HCT116 (cell line): ENCODE data around the gene GPC5. TPM values are rescaled to one million over a fixed set of nuclear protein-coding genes. Genes with fewer than 3 reads are reported as not detected.

Experiments used
- ATAC-seq: fragments of 200-7000 bp; cut with Tn5 transposase; 2 replicates; pipeline ENCODE4 v1.9.1; 2020; ENCODE audit warnings: mild to moderate bottlenecking, moderate library complexity
- BruUV-seq: library from RNA; stranded (reverse); fragments of 400-500 nt; replicated peaks from 2 replicates; lab custom pipeline; 2021; lab: Mats Ljungman, UMichigan
- CTCF ChIA-PET: fragments of 300-600 bp; sonication (Branson Sonifier 250); formaldehyde crosslinking; loops from one replicate; lab custom pipeline; 2021; ENCODE audit warnings: antibody characterized with exemption; lab: Charles Lee
- POLR2A ChIA-PET: fragments of 300-600, 350-600 bp; sonication (Branson Sonifier 250); formaldehyde crosslinking; loops from one replicate; lab custom pipeline; 2021; ENCODE audit warnings: antibody characterized with exemption; lab: Charles Lee
- RAD21 ChIA-PET, 2 experiments: fragments of 300-600 bp; sonication (Branson Sonifier 250); formaldehyde crosslinking; loops; one replicate each; lab custom pipeline; 2023; ENCODE audit warnings: low total read pairs in 2 of 2; ENCODE audit not compliant: uncharacterized antibody in 2 of 2, unreplicated experiment in 2 of 2, low non-redundant PET in 1 of 2; lab: Charles Lee
- DNase-seq: peaks from one replicate; pipeline ENCODE4 v3.0.0-alpha.2; 2010; ENCODE audit warnings: low read depth, low spot score
- H2AFZ ChIP-seq: fragments of 200-600 bp; shearing (Covaris generic), sonication (generic); 2 replicates; pipeline ENCODE4 v1.6.1; 2017; ENCODE audit warnings: low read depth, mixed run types, mixed read lengths, antibody characterized with exemption, low read length; ENCODE audit not compliant: poor library complexity, severe bottlenecking
- H3K27ac ChIP-seq: 2 replicates; pipeline ENCODE4 v1.5.1; 2012; ENCODE audit warnings: low read depth, low read length
- H3K27me3 ChIP-seq: fragments of 200-600 bp; sonication (generic); 2 replicates; pipeline ENCODE4 v1.6.1; 2016; ENCODE audit warnings: mixed run types, low read length, mixed read lengths; ENCODE audit not compliant: insufficient read depth
- H3K36me3 ChIP-seq, 2 experiments: fragments of 200-500 bp in 1 of 2; fragments of 200-600 bp in 1 of 2; sonication (Bioruptor generic) in 1 of 2; sonication (generic) in 1 of 2; 2 replicates each; pipeline versions ENCODE4 v1.5.1 to v1.6.1; 2014 to 2016; ENCODE audit warnings: low read length in 2 of 2, inconsistent platforms in 1 of 2, mixed read lengths in 1 of 2, mixed run types in 1 of 2; ENCODE audit not compliant: insufficient read depth in 2 of 2, control insufficient read depth in 1 of 2
- H3K4me1 ChIP-seq, 2 experiments: fragments of 200-600 bp in 1 of 2; sonication (generic) in 1 of 2; 2 replicates each; pipeline versions ENCODE4 v1.5.1 to v1.6.1; 2012 to 2017; ENCODE audit warnings: low read length in 2 of 2, inconsistent platforms in 1 of 2, mild to moderate bottlenecking in 1 of 2, mixed read lengths in 1 of 2, mixed run types in 1 of 2, moderate library complexity in 1 of 2; ENCODE audit not compliant: insufficient read depth in 2 of 2, control insufficient read depth in 1 of 2
- H3K4me2 ChIP-seq: fragments of 200-600 bp; sonication (generic); 2 replicates; pipeline ENCODE4 v1.6.1; 2017; ENCODE audit warnings: mixed run types, low read length, mixed read lengths
- H3K4me3 ChIP-seq, 2 experiments: fragments of 200-600 bp in 1 of 2; sonication (generic) in 1 of 2; replicated peaks in 1 of 2; 2 replicates each; pipeline ENCODE4 v1.5.1; 2011 to 2016; ENCODE audit warnings: low read length in 2 of 2, control low read depth in 1 of 2, low read depth in 1 of 2, mild to moderate bottlenecking in 1 of 2, mixed read lengths in 1 of 2, mixed run types in 1 of 2
- H3K79me2 ChIP-seq: fragments of 200-600 bp; sonication (generic); 2 replicates; pipeline ENCODE4 v1.6.1; 2017; ENCODE audit warnings: mild to moderate bottlenecking, mixed run types, low read length, moderate library complexity, mixed read lengths; ENCODE audit not compliant: insufficient read depth
- H3K9ac ChIP-seq: fragments of 200-600 bp; sonication (generic); 2 replicates; pipeline ENCODE4 v1.6.1; 2016; ENCODE audit warnings: low read length, mixed read lengths
- H3K9me2 ChIP-seq: fragments of 200-600 bp; sonication (generic), shearing (Covaris generic); 2 replicates; pipeline ENCODE4 v1.6.1; 2017; ENCODE audit warnings: mixed run types, mild to moderate bottlenecking, moderate library complexity; ENCODE audit not compliant: insufficient read depth
- H3K9me3 ChIP-seq, 2 experiments: fragments of 200-500 bp in 1 of 2; fragments of 200-600 bp in 1 of 2; sonication (Bioruptor generic) in 1 of 2; sonication (generic) in 1 of 2; 2 replicates each; pipeline ENCODE4 v1.6.1; 2014 to 2017; ENCODE audit warnings: low read length in 2 of 2, mixed read lengths in 2 of 2, inconsistent platforms in 1 of 2, low read depth in 1 of 2, mild to moderate bottlenecking in 1 of 2, mixed run types in 1 of 2, moderate library complexity in 1 of 2; ENCODE audit not compliant: control insufficient read depth in 1 of 2, insufficient read depth in 1 of 2
- H4K20me1 ChIP-seq: fragments of 200-600 bp; sonication (generic), shearing (Covaris generic); 2 replicates; pipeline ENCODE4 v1.6.1; 2017; ENCODE audit warnings: mixed run types, mild to moderate bottlenecking, moderate library complexity; ENCODE audit not compliant: insufficient read depth
- CBX3 ChIP-seq: IDR thresholded peaks from 2 replicates; pipeline ENCODE4 v1.6.1; 2012; ENCODE audit warnings: low read depth
- CEBPB ChIP-seq: IDR thresholded peaks from 2 replicates; pipeline ENCODE4 v1.6.1; 2012; ENCODE audit warnings: low read depth
- EGR1 ChIP-seq: IDR thresholded peaks from 2 replicates; pipeline ENCODE4 v1.6.1; 2012; ENCODE audit warnings: low read depth
- ELF1 ChIP-seq: IDR thresholded peaks from 2 replicates; pipeline ENCODE4 v1.6.1; 2012; ENCODE audit warnings: low read depth, borderline replicate concordance
- EZH2 ChIP-seq: fragments of 200-600 bp; sonication (generic); IDR thresholded peaks from 2 replicates; pipeline ENCODE4 v1.6.1; 2017; ENCODE audit warnings: antibody characterized with exemption, mixed run types
- EZH2phosphoT487 ChIP-seq: fragments of 200-600 bp; IDR thresholded peaks from 2 replicates; pipeline ENCODE4 v1.6.1; 2018; ENCODE audit warnings: antibody characterized with exemption, borderline replicate concordance
- FOSL1 ChIP-seq: IDR thresholded peaks from 2 replicates; pipeline ENCODE4 v1.6.1; 2012; ENCODE audit warnings: low read depth
- JUND ChIP-seq: IDR thresholded peaks from 2 replicates; pipeline ENCODE4 v1.6.1; 2012
- MAX ChIP-seq: IDR thresholded peaks from 2 replicates; pipeline ENCODE4 v1.6.1; 2012
- RAD21 ChIP-seq: IDR thresholded peaks from 2 replicates; pipeline ENCODE4 v1.6.1; 2012; ENCODE audit warnings: low read depth, mild to moderate bottlenecking
- SIN3A ChIP-seq: IDR thresholded peaks from 2 replicates; pipeline ENCODE4 v1.6.1; 2012; ENCODE audit warnings: low read depth
- SP1 ChIP-seq: IDR thresholded peaks from 2 replicates; pipeline ENCODE4 v1.6.1; 2012; ENCODE audit warnings: low read depth
- SRF ChIP-seq: IDR thresholded peaks from 2 replicates; pipeline ENCODE4 v1.6.1; 2012; ENCODE audit warnings: low read depth
- YY1 ChIP-seq: IDR thresholded peaks from 2 replicates; pipeline ENCODE4 v1.6.1; 2011; ENCODE audit warnings: low read length, low read depth, moderate library complexity, mild to moderate bottlenecking; ENCODE audit not compliant: insufficient replicate concordance; ENCODE audit errors: extremely low read depth
- ZFX ChIP-seq: fragments of 450-650 bp; IDR thresholded peaks from 2 replicates; pipeline ENCODE4 v1.6.1; 2017
- ZNF274 ChIP-seq: fragments of 200-500 bp; sonication (Bioruptor generic); IDR thresholded peaks from 2 replicates; pipeline ENCODE4 v1.6.1; 2014; ENCODE audit warnings: mild to moderate bottlenecking, low read depth, low read length, inconsistent platforms
- intact Hi-C: fragments of 100-400 bp; cut with micrococcal nuclease; formaldehyde crosslinking; loops from 2 replicates; pipeline ENCODE4 v1.10.0; 2022
- total RNA-seq: library from RNA; stranded (reverse); gene quantifications from one replicate; pipeline ENCODE4 v1.2.1, GENCODE V29; 2021; ENCODE audit not compliant: unreplicated experiment
- TF ChIP-seq, protein P1 (sequence below), 3 experiments: fragments of 200-600 bp in 1 of 3; sonication (generic) in 1 of 3; IDR thresholded peaks in 2 of 3; conservative IDR thresholded peaks in 1 of 3; 2 replicates each; pipeline ENCODE4 v1.5.1; 2012 to 2017; ENCODE audit warnings: low read depth in 2 of 3, low read length in 2 of 3, antibody characterized with exemption in 1 of 3, borderline replicate concordance in 1 of 3, control low read depth in 1 of 3, mild to moderate bottlenecking in 1 of 3, mixed read lengths in 1 of 3, mixed run types in 1 of 3, moderate library complexity in 1 of 3; ENCODE audit not compliant: insufficient read depth in 1 of 3
- TF ChIP-seq, protein P2 (sequence below): IDR thresholded peaks from 2 replicates; pipeline ENCODE4 v1.6.1; 2012
- TF ChIP-seq, protein P3 (sequence below): IDR thresholded peaks from 2 replicates; pipeline ENCODE4 v1.6.1; 2011; ENCODE audit warnings: mild to moderate bottlenecking, low read length, moderate library complexity; ENCODE audit not compliant: insufficient replicate concordance; ENCODE audit errors: extremely low read depth

The GPC5 gene
- total RNA-seq, 1 experiment from 2014 or later = not detected

GRCh38 chr13:92900446-92900845 lies 1502.0 kb downstream of the GPC5 start:
- BruUV-seq = no TSS peak
- ChIA-PET RAD21 (no interaction called here), CTCF (no interaction called here), POLR2A (no interaction called here)
- no peak overlapping the region for H3K9ac ChIP-seq
- ATAC-seq (no peak), DNase-seq (no peak)
- H3K27ac ChIP-seq = no peak overlapping the region
- no peaks in the 10 kb centered on the region for H3K36me3 ChIP-seq
- peaks cover 5 to 12% of the 10 kb centered on the region in 2 experiments; a peak in 2 of 4 replicates for H3K9me3 ChIP-seq
- H3K9me2 ChIP-seq = no peaks in the 10 kb centered on the region
- H2AFZ ChIP-seq = no peak overlapping the region
- no peaks in the 10 kb centered on the region for H3K79me2 ChIP-seq
- no peaks in the 10 kb centered on the region for H3K27me3 ChIP-seq
- no peak overlapping the region for H3K4me3 ChIP-seq
- no peak overlapping the region for H3K4me2 ChIP-seq
- intact Hi-C loops = no loop called here
- H3K4me1 ChIP-seq = no peaks in the 10 kb centered on the region
- H4K20me1 ChIP-seq = no peaks in the 10 kb centered on the region
- TF ChIP-seq ZFX (no peak), SRF (no peak), EZH2 (no peak), FOSL1 (no peak), EGR1 (no peak), SIN3A (no peak), MAX (no peak), ZNF274 (no peak), CBX3 (no peak), YY1 (no peak), CEBPB (no peak), EZH2phosphoT487 (no peak), RAD21 (no peak), JUND (no peak), ELF1 (no peak), SP1 (no peak)
- TF ChIP-seq, protein P1, sequence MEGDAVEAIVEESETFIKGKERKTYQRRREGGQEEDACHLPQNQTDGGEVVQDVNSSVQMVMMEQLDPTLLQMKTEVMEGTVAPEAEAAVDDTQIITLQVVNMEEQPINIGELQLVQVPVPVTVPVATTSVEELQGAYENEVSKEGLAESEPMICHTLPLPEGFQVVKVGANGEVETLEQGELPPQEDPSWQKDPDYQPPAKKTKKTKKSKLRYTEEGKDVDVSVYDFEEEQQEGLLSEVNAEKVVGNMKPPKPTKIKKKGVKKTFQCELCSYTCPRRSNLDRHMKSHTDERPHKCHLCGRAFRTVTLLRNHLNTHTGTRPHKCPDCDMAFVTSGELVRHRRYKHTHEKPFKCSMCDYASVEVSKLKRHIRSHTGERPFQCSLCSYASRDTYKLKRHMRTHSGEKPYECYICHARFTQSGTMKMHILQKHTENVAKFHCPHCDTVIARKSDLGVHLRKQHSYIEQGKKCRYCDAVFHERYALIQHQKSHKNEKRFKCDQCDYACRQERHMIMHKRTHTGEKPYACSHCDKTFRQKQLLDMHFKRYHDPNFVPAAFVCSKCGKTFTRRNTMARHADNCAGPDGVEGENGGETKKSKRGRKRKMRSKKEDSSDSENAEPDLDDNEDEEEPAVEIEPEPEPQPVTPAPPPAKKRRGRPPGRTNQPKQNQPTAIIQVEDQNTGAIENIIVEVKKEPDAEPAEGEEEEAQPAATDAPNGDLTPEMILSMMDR (IDR thresholded peaks at IDR 0.05 in 2 of 3, conservative IDR thresholded peaks at IDR 0.05 in 1 of 3; ENCODE audit: borderline replicate concordance in 1 of 3, insufficient read depth in 1 of 3, low read depth in 2 of 3, low read length in 2 of 3) = no peak
- TF ChIP-seq, protein P2, sequence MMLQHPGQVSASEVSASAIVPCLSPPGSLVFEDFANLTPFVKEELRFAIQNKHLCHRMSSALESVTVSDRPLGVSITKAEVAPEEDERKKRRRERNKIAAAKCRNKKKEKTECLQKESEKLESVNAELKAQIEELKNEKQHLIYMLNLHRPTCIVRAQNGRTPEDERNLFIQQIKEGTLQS = no peak
- TF ChIP-seq, protein P3, sequence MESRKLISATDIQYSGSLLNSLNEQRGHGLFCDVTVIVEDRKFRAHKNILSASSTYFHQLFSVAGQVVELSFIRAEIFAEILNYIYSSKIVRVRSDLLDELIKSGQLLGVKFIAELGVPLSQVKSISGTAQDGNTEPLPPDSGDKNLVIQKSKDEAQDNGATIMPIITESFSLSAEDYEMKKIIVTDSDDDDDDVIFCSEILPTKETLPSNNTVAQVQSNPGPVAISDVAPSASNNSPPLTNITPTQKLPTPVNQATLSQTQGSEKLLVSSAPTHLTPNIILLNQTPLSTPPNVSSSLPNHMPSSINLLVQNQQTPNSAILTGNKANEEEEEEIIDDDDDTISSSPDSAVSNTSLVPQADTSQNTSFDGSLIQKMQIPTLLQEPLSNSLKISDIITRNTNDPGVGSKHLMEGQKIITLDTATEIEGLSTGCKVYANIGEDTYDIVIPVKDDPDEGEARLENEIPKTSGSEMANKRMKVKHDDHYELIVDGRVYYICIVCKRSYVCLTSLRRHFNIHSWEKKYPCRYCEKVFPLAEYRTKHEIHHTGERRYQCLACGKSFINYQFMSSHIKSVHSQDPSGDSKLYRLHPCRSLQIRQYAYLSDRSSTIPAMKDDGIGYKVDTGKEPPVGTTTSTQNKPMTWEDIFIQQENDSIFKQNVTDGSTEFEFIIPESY = no peak
